A204.1 (cell line): Measurements from ENCODE around the gene ZNF558.

Experiments
- FAIRE-seq: peaks from 2 replicates; lab custom pipeline; 2012; peaks lifted over from hg19 to GRCh38; lab: Jason Lieb, UNC

The ZNF558 gene

GRCh38 chr19:8832132-8833021, at the start of gene ZNF558, which contains the start of gene MBD3L1:
TSS of gene ZNF558 (minus strand) at chr19:8832304. CDS start at chr19:8822659, 9,645 bp downstream.
TSS of gene MBD3L1 (plus strand) at chr19:8832377. CDS start at chr19:8842679, 10,302 bp downstream.
- peak; percentile 97 for FAIRE-seq

DNA sequence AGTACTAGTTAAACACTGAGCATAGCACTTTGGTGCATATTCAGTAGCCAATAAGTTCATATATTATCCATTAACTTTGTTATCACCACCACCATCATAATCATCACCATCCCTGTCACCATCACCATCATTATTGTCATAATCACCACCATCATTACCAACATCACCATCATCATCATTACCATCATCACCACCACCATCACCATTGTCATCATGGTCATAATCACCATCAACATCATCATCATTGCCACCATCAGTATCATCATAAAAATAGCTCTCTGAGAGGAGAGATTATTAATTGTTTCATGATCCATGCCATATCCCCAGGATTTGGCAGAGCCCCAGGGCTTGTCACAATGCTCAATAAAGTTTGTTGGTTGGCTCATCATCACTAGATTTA, 49.4 kb upstream of the ZNF558 start:
- no peak for FAIRE-seq

DNA sequence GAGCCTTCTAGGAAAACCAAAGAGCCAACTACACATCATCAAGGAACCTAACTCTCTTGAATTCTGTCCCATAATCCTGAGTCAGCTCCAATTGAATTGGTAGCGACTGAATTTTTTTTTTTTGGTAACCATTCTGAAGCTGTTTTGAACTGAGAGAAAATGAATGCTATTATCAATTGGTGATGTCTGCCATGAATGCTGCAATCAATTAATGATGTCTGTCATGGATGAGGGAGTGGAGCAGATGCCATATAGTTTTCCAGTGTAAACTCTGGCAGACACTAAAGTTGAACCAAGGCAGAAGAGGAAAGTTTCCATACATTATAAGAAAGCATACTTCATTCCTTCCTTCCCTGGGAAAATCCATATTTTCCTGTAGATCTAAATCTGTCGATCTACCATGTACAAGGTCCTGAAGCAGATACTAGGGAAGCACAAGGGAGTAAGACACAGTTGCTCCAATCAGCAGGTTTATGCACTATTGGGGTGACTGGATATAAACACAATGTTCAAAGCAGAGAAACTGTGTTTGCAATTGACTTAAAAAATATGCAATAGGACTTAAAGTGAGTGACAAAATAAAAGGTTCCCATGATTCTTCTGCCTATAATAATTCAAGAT, 48.9 kb upstream of the ZNF558 start:
- FAIRE-seq: no peak

DNA sequence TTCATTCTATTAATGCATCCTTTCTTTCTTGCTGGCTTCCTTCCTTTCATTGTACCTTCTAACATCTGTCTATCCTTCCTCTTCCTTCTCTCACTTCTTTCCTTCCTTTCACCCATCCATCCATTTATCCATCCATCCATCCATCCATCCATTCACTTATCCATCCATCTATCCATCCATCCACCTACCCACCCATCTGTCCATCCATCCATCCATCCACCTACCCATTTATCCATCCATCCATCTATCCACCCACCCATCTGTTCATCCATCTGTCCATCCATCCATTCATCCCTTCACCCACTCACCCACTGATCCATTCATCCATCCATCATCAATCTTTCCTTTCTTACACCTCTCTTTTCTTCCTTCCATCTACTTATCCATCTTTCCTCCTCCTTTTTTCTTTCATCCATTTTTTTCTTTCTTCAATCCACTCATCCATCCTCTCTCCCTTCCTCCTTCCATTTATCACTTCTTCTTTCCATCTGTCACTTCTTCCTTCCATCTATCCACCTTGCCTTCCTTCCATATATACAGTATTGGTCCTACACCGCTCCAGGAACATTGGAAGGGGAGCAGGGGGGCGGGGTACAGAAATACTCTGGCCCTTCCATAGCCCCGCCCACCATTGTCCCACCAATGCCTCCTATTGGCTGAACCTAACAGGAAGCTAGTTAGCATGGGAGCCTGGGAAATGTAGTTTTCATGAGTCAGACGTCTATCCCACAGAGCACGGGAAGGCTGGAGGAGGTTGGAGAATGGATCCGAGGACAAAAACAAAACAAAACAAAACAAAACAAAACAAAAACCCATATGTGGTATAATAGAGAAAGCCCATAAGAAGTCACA, 46.0 kb upstream of the ZNF558 start:
- FAIRE-seq: no peak

GRCh38 chr19:8866344-8866743, 34.2 kb upstream of the ZNF558 start:
- FAIRE-seq: no peak

- FAIRE-seq: no peak
Observed at GRCh38 chr19:8858260-8858659, 26.2 kb upstream of the ZNF558 start.

DNA sequence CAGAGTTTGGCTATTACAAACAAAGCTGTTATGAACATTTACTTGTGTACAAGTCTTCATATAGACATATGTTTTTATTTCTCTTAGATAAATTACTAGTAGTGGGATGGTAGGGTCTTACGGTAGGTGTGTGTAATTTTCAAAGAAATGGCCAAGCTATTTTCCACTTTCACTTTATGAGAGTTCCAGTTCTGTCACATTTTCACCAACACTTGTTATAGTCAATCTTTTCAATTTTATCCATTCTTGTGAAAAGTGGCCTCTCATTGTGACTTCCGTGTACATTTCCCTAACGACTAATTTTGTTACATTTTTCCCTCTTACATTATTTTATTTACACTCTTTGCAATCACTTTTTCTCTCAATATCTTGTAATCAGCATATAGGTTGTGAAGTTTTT, 18.4 kb upstream of the ZNF558 start:
- no peak for FAIRE-seq

DNA sequence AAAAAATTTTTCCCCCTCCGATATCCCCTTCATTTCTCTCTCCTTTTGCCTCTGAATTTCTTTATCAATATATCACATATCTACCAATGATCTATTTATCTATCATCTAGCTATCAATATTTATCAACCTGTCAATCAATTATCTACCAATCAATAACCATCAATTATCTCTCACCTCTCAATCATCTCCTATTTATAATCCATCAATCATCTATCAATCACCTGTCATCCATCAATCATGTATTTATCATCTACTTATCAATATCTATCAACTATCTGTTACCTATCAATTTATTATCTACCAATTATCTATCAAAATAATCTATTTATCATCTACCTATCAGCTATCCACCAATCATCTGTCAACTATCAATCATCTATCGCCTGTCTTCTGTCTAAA, 17.1 kb upstream of the ZNF558 start:
- no peak for FAIRE-seq

DNA sequence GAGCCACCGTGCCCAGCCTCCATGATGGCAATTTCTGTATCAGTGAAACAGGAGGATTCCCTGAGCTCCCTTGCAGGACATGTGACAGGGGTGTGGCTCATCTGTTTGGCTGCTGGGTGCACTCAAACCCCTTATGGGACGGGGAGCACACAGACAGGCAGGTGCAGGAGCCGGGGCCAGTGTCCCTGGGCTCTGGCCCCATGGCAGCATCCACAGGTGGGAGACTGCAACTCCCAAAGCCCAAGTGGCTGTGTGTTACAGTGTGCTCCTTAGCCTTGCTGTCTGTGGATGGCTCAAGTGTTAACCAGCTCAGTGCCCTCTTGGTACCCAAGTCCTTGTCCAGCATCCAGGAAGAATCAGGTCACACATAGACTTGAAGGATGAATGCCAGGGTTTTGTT, 14.7 kb upstream of the ZNF558 start:
- no peak for FAIRE-seq

- FAIRE-seq: no peak
Observed at GRCh38 chr19:8840708-8841107, 8.6 kb upstream of the ZNF558 start.

DNA sequence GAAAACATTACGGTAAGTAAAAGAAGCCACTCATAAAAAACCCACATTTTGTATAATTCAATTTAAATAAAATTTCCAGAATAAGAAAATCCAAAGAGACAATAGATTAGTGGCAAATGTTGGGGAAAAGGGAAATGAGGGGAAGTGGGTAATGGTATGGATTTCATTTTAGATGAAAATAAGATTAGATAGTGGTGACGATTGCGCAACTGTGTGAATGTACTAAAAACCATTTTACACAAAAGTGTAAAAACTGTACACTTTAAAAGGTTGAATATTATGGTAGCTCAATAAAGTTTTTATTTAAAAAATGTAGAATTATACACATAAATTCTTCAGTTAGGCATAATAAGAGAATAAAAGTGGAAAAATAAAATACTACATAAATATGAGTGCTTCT, 3.8 kb upstream of the ZNF558 start:
- no peak for FAIRE-seq

DNA sequence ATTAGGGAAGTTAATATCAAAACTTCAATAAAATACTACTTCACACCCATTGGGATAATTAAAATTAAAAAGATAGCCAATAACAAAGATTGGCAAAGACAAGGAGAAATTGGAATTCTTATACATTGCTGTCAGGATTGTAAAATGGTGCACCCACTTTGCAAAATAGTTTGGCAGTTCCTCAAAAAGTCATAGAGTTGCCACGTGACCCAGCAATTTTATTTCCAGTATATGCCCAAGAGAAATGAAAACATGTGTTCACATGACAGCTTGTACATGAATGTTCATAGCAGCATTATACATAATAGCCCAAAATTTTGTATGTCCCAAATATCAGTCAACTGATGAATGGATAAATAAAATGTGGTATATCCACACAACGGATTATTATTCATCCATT, 3.3 kb upstream of the ZNF558 start:
- FAIRE-seq: no peak

DNA sequence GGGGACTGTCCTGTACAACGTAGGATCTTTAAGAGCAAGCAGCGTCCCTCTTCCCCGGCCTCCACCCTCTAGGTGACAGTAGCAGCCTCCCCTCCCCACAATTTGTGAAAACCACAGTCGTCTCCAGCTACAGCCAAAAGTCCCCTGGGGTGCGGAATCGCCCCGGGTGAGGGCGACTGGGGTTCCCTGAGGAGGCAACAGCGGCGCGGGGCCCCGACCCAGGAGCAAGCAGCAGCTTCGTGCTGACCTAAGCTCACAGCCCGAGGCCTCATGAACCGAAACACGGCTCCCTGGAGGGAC, 322 bp downstream of the ZNF558 start:
- no peak for FAIRE-seq

DNA sequence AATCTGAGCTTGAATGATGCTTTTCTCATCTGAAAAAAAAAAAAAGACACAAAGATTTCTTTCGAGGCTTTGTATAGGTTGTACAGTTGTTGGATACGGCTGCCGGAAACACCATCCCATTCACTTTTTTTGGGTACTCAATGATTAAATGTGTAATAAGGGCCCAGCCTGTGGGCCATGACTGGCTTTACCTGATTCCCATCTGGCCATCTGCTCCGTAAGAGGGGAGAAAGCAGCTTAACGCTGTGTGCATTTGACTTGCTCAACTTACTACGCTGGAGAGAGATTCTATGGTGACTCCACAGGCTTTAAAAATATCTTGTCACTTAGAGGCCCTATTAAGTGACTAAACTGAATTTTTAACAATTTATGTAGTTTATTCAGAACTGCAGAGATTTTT, 731 bp downstream of the ZNF558 start:
- FAIRE-seq: no peak

- no peak for FAIRE-seq
Observed at GRCh38 chr19:8827277-8827676, 4.8 kb downstream of the ZNF558 start.

DNA sequence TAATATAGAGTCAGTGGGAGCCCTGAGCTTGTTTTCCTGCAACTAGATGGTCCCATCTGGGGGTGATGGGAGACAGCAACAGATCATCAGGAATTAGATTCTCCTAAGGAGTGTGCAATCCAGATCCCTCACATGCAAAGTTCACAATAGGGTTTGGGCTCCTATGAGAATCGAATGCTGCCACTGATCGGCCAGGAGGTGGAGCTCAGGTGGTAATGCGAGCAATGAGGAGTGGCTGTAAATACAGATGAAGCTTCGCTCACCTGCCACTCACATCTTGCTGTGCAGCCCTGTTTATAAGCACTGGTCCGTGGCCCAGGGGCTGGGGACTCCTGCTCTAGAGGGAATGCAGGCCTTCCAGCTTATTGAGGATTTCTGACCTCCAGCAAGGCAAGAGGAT, 5.7 kb downstream of the ZNF558 start:
- no peak for FAIRE-seq

DNA sequence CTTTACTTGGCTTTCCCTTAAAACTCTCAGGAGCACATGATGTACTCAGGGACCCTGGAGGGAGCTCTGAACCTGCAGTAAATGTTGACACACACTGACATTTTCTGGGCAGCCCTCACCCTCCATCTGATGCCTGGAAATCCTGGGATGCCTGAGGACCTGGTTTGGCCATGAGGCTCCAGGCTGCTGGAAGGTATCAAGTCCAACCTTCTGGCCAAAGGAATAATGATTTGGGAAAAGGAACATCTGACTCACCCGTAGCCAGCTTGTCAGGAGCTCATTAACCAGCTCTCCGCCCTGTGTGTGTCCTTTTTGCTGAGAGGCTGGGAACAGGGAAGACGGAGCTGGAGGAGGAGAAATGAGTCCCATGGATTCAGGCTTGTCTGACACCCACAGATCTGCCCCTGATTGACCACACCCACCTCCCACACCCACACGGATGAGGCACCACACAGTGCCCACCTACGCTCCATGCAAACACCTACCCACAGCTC, 10.3 kb downstream of the ZNF558 start:
- FAIRE-seq: no peak

- no peak for FAIRE-seq
Observed at GRCh38 chr19:8820234-8820633, 11.9 kb downstream of the ZNF558 start.

DNA sequence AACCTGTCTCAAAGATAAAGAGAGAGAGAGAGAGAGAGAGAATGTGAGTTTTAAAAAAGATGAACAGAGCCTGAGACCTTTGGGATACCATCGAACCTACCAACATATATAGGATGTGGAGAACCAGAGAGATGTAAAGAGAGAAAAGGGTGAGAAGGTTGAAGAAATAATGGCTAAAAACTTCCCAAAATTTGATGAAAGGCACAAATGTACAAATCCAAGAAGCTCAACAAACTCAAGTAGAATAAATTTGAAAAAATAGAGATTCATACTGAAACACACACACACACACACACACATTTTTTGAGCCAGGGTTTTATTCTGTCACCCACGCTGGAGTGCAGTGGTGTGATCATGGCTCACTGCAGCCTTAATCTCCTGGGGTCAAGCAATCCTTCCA, 16.3 kb downstream of the ZNF558 start:
- FAIRE-seq: no peak

DNA sequence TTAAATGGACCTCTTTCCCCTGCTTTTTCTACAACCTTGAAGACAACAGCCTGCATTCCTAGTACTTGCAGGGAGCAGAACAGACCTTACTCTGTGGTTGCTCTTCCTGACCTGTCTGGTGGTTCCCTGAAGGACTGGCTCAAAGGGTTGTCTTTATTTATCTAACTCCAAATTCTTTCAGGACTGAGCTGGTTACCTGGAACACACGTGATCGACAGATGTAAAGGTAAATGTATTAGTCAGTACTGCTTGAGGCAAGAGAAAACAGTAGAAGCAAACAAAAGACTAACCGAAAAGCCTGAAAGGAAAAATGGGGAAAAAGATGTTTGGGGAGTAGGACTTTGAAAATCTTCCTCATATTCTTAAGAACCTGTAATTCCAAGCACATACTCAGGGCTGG, 17.9 kb downstream of the ZNF558 start:
- FAIRE-seq: no peak

- no peak for FAIRE-seq
Observed at GRCh38 chr19:8811315-8812172, 20.6 kb downstream of the ZNF558 start.

DNA sequence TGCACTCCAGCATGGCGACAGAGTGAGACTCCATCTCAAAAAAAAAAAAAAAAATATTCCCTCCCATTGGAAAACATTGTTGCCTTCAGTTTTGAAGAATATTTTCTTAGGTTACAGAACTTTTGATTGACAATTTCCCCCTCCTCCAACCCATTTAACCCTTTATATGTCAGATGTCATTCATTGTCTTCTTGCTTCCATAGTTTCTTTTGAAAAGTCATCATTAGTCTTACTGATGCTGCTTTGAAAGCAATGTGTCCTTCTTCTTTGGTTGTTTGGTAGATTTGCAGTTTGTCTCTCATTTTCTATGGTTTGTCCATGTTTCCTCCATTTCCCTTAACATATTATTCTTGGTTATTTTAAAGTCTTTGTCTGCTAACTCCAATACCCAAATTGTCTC, 25.4 kb downstream of the ZNF558 start:
- no peak for FAIRE-seq
